Endothelial cell of umbilical vein (primary cell): ENCODE data around the gene APOC4. TPM values are rescaled to one million over a fixed set of nuclear protein-coding genes. Genes with fewer than 3 reads are reported as not detected.

ENCODE experiments used
- BruUV-seq: library from RNA; stranded (reverse); fragments of 400-500 nt; replicated peaks from 2 replicates; lab custom pipeline; 2021; lab: Mats Ljungman, UMichigan
- CTCF ChIA-PET: fragments of 300-600, 350-600 bp; sonication (Branson Sonifier 250); formaldehyde crosslinking; loops from one replicate; lab custom pipeline; 2021; ENCODE audit warnings: antibody characterized with exemption, inconsistent platforms; lab: Charles Lee
- POLR2A ChIA-PET: fragments of 300-600, 350-600 bp; sonication (Branson Sonifier 250); formaldehyde crosslinking; loops from one replicate; lab custom pipeline; 2021; ENCODE audit warnings: antibody characterized with exemption, inconsistent platforms; lab: Charles Lee
- DNase-seq: peaks from one replicate; pipeline ENCODE4 v3.0.0-alpha.2; 2011; ENCODE audit warnings: low read depth, low spot score
- FAIRE-seq: peaks from 2 replicates; lab custom pipeline; 2011; peaks lifted over from hg19 to GRCh38; lab: Jason Lieb, UNC
- H2AFZ ChIP-seq: 2 replicates; pipeline ENCODE4 v1.6.0; 2012; ENCODE audit warnings: low read depth, low read length, control low read depth, inconsistent platforms
- H3K27ac ChIP-seq: 2 replicates; pipeline ENCODE4 v1.5.1; 2011; ENCODE audit warnings: low read depth, mild to moderate bottlenecking, control low read depth, low read length, moderate library complexity; ENCODE audit not compliant: insufficient read depth
- H3K27me3 ChIP-seq, 2 experiments: 2 replicates each; pipeline versions ENCODE4 v1.6.0 to v1.6.1; 2011; ENCODE audit warnings: low read length in 2 of 2, mixed read lengths in 1 of 2; ENCODE audit not compliant: control insufficient read depth in 2 of 2, insufficient read depth in 2 of 2
- H3K36me3 ChIP-seq, 2 experiments: 2 replicates in 1 of 2; 3 replicates in 1 of 2; pipeline ENCODE4 v1.5.1; 2011; ENCODE audit warnings: low read length in 2 of 2, mild to moderate bottlenecking in 1 of 2, moderate library complexity in 1 of 2; ENCODE audit not compliant: control insufficient read depth in 2 of 2, insufficient read depth in 2 of 2; ENCODE audit errors: extremely low read depth in 1 of 2
- H3K4me1 ChIP-seq: 3 replicates; pipeline ENCODE4 v1.5.1; 2011; ENCODE audit warnings: mild to moderate bottlenecking, low read length; ENCODE audit not compliant: control insufficient read depth, insufficient read depth; ENCODE audit errors: extremely low read depth
- H3K4me2 ChIP-seq: 2 replicates; pipeline ENCODE4 v1.6.1; 2011; ENCODE audit warnings: low read length, control low read depth, mixed read lengths; ENCODE audit not compliant: insufficient read depth
- H3K4me3 ChIP-seq, 3 experiments: fragments of 200-600 bp in 1 of 3; sonication (generic), shearing (Covaris generic) in 1 of 3; replicated peaks in 1 of 3; 2 replicates each; pipeline ENCODE4 v1.5.1; 2011 to 2016; ENCODE audit warnings: control low read depth in 3 of 3, low read length in 3 of 3, mild to moderate bottlenecking in 2 of 3, inconsistent platforms in 1 of 3, low read depth in 1 of 3, moderate library complexity in 1 of 3; ENCODE audit not compliant: insufficient read depth in 1 of 3
- H3K79me2 ChIP-seq: 2 replicates; pipeline ENCODE4 v1.6.0; 2012; ENCODE audit warnings: low read length, inconsistent platforms; ENCODE audit not compliant: control insufficient read depth, insufficient read depth
- H3K9ac ChIP-seq: replicated peaks from 2 replicates; pipeline ENCODE3; 2011; ENCODE audit warnings: low read length, control low read depth; ENCODE audit not compliant: insufficient read depth; ENCODE audit errors: extremely low read depth
- H3K9me1 ChIP-seq: replicated peaks from 3 replicates; pipeline ENCODE4 v1.6.0; 2011; ENCODE audit warnings: mild to moderate bottlenecking, low read length; ENCODE audit not compliant: control insufficient read depth, insufficient read depth; ENCODE audit errors: extremely low read depth
- H3K9me3 ChIP-seq: replicated peaks from 2 replicates; pipeline ENCODE4 v1.5.1; 2012; ENCODE audit warnings: low read length, inconsistent platforms; ENCODE audit not compliant: control insufficient read depth, insufficient read depth
- H4K20me1 ChIP-seq: replicated peaks from 2 replicates; pipeline ENCODE3; 2011; ENCODE audit warnings: mild to moderate bottlenecking, low read length; ENCODE audit not compliant: control insufficient read depth, insufficient read depth; ENCODE audit errors: extremely low read depth
- EZH2 ChIP-seq: IDR thresholded peaks from 2 replicates; pipeline ENCODE4 v1.6.1; 2012; ENCODE audit warnings: borderline replicate concordance, low read depth, mild to moderate bottlenecking, moderate library complexity, low read length, inconsistent platforms; ENCODE audit not compliant: severe bottlenecking
- FOS ChIP-seq: IDR thresholded peaks from 2 replicates; pipeline ENCODE4 v1.6.1; 2011; ENCODE audit warnings: mild to moderate bottlenecking, low read length, moderate library complexity, borderline replicate concordance; ENCODE audit not compliant: insufficient read depth
- GATA2 ChIP-seq: IDR thresholded peaks from 2 replicates; pipeline ENCODE4 v1.7.0; 2011; ENCODE audit warnings: low read depth, mild to moderate bottlenecking, moderate library complexity, mixed read lengths, low read length; ENCODE audit not compliant: insufficient read length, insufficient read depth
- JUN ChIP-seq: IDR thresholded peaks from 2 replicates; pipeline ENCODE4 v1.6.1; 2011; ENCODE audit warnings: borderline replicate concordance, low read depth; ENCODE audit not compliant: insufficient read length, insufficient read depth
- MYC ChIP-seq: IDR thresholded peaks from one replicate; pipeline ENCODE4 v1.6.1; 2011; ENCODE audit warnings: mild to moderate bottlenecking, low read depth, low read length
- POLR2A ChIP-seq: IDR thresholded peaks from 2 replicates; pipeline ENCODE4 v1.6.1; 2012; ENCODE audit warnings: low read depth, mild to moderate bottlenecking, control low read depth, low read length
- POLR2AphosphoS5 ChIP-seq: IDR thresholded peaks from 2 replicates; pipeline ENCODE4 v1.6.1; 2012; ENCODE audit warnings: low read depth, mild to moderate bottlenecking, control low read depth, low read length, moderate library complexity; ENCODE audit not compliant: insufficient read depth
- dilution Hi-C: fragments of 300-500 bp; cut with MboI; formaldehyde crosslinking; loops from one replicate; pipeline ENCODE4 v1.15.0; 2019; ENCODE audit warnings: low sequenced_read_pairs; ENCODE audit not compliant: extremely low pct_ligation_motif_present
- intact Hi-C: fragments of 100-400 bp; cut with micrococcal nuclease; formaldehyde crosslinking; loops from one replicate; pipeline ENCODE4 v1.10.0; 2022
- polyA plus RNA-seq, 4 experiments: library from polyadenylated mRNA; depleted of rRNA in 3 of 4; stranded (reverse) in 3 of 4; unstranded in 1 of 4; fragments of >200 nt; gene quantifications; 2 replicates each; pipeline versions ENCODE4 v1.2.1 to v1.2.3, GENCODE V29; 2011 to 2012; ENCODE audit warnings: missing spikeins in 1 of 4
- total RNA-seq: library from RNA; stranded (reverse); gene quantifications from 2 replicates; pipeline ENCODE4 v1.2.3, GENCODE V29; 2021
- TF ChIP-seq, protein P1 (sequence below): IDR thresholded peaks from 2 replicates; pipeline ENCODE4 v1.6.1; 2011; ENCODE audit not compliant: insufficient read depth, insufficient read length
- TF ChIP-seq, protein P2 (sequence below), 2 donors: IDR thresholded peaks; 1 replicate in 1 of 2; 2 replicates in 1 of 2; pipeline ENCODE4 v1.5.1; 2011; ENCODE audit warnings: low read length in 2 of 2, mild to moderate bottlenecking in 2 of 2, moderate library complexity in 2 of 2, control low read depth in 1 of 2, inconsistent platforms in 1 of 2, low read depth in 1 of 2; ENCODE audit not compliant: insufficient read depth in 1 of 2; ENCODE audit errors: extremely low read depth in 1 of 2

The APOC4 gene
- total and polyA plus RNA-seq, 2 donors (not counting 3 experiments of a cell fraction or from before 2014, with no cell fraction given), result not detected

DNA sequence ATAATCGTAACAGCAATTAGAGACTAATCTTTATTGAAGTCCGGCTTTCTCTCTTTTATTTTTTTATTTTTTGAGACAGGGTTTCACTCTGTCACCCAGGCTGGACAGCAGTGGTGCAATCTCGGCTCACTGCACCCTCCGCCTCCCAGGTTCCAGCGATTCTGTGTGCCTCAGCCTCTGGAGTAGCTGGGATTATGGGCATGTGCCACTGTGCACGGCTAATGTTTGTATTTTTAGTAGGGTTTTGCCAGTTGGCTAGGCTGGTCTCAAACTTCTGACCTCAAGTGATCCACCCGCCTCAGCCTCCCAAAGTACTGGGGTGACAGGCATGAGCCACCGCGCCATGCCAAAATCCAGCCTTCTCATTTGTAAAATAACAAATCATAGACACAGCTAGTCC, 7.5 kb downstream of the APOC4 start:
- H3K36me3 ChIP-seq, result no peaks in the 10 kb centered on the region
- H3K9ac ChIP-seq, result no peak overlapping the region
- no peaks in the 10 kb centered on the region for H3K9me1 ChIP-seq
- no peak overlapping the region for H3K4me3 ChIP-seq
- FAIRE-seq (no peak), DNase-seq (no peak)
- no peaks in the 10 kb centered on the region for H3K79me2 ChIP-seq
- dilution Hi-C loops (no loop called here), intact Hi-C loops (no loop called here)
- no peaks in the 10 kb centered on the region for H4K20me1 ChIP-seq
- no peaks in the 10 kb centered on the region for H3K27me3 ChIP-seq
- H3K9me3 ChIP-seq, result no peaks in the 10 kb centered on the region
- POLR2A ChIA-PET, result no interaction called here
- no peak overlapping the region for H3K27ac ChIP-seq
- CTCF ChIA-PET, result interaction anchor here (1.2 to 1.4 kb wide), 2 partner anchors 47 to 379 kb away, joined by 3 to 5 read pairs; no protein-coding TSS in a partner anchor
- no peak overlapping the region for H3K4me2 ChIP-seq
- H3K4me1 ChIP-seq, result peaks cover 4% of the 10 kb centered on the region
- H2AFZ ChIP-seq, result no peak overlapping the region
- no peak for TF ChIP-seq GATA2
- no peak for TF ChIP-seq FOS
- TF ChIP-seq, protein P1, sequence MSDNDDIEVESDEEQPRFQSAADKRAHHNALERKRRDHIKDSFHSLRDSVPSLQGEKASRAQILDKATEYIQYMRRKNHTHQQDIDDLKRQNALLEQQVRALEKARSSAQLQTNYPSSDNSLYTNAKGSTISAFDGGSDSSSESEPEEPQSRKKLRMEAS, result no peak
- TF ChIP-seq POLR2AphosphoS5, result no peak
- no peak for TF ChIP-seq POLR2A
- no peak for TF ChIP-seq JUN
- TF ChIP-seq, protein P2, sequence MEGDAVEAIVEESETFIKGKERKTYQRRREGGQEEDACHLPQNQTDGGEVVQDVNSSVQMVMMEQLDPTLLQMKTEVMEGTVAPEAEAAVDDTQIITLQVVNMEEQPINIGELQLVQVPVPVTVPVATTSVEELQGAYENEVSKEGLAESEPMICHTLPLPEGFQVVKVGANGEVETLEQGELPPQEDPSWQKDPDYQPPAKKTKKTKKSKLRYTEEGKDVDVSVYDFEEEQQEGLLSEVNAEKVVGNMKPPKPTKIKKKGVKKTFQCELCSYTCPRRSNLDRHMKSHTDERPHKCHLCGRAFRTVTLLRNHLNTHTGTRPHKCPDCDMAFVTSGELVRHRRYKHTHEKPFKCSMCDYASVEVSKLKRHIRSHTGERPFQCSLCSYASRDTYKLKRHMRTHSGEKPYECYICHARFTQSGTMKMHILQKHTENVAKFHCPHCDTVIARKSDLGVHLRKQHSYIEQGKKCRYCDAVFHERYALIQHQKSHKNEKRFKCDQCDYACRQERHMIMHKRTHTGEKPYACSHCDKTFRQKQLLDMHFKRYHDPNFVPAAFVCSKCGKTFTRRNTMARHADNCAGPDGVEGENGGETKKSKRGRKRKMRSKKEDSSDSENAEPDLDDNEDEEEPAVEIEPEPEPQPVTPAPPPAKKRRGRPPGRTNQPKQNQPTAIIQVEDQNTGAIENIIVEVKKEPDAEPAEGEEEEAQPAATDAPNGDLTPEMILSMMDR (IDR thresholded peaks at IDR 0.05; ENCODE audit: extremely low read depth in 1 of 2, insufficient read depth in 1 of 2, low read depth in 1 of 2, low read length in 2 of 2), result no peak
- no peak for TF ChIP-seq EZH2
- TF ChIP-seq MYC, result no peak
- BruUV-seq, result no TSS peak
